ENCODE data around the gene SLC9A4. TPM values are rescaled to one million over a fixed set of nuclear protein-coding genes. Genes with fewer than 3 reads are reported as not detected.

SLC9A4 gene
- total RNA-seq, 2 donors from 2014 or later, result not detected

- H3K9me3 ChIP-seq, result peaks cover 0 to 14% of the 10 kb centered on the region in 2 donors
- H3K27me3 ChIP-seq, result no peaks in the 10 kb centered on the region
- DNase-seq (ENCODE audit: low spot score), result no peak
- no peak for TF ChIP-seq CTCF (IDR thresholded peaks at IDR 0.05)
- no peak overlapping the region for H3K4me3 ChIP-seq
- H3K36me3 ChIP-seq, result no peaks in the 10 kb centered on the region
- H3K4me1 ChIP-seq, result no peaks in the 10 kb centered on the region
- no peak overlapping the region for H3K27ac ChIP-seq
Observed at GRCh38 chr2:102581911-102582310, 108.9 kb downstream of the SLC9A4 start.

GRCh38 chr2:102582845-102583244 is 109.8 kb downstream of the SLC9A4 start:
- H3K4me3 ChIP-seq, result no peak overlapping the region
- peaks cover 0 to 13% of the 10 kb centered on the region in 2 donors for H3K9me3 ChIP-seq
- no peak for DNase-seq (ENCODE audit: low spot score)
- no peaks in the 10 kb centered on the region for H3K27me3 ChIP-seq
- no peak for TF ChIP-seq CTCF (IDR thresholded peaks at IDR 0.05)
- H3K27ac ChIP-seq, result no peak overlapping the region
- no peaks in the 10 kb centered on the region for H3K36me3 ChIP-seq
- no peaks in the 10 kb centered on the region for H3K4me1 ChIP-seq

Small RNA genes lying within 50 kb of the gene (microRNA-seq; reads per million reads assigned to microRNA genes)
- gene MIR4772 (ENCODE audit: borderline number of aligned reads in 2 of 2, borderline replicate concordance in 1 of 2), result 0 to 2.8 reads per million in 2 donors

Other genes with a start within 250 kb of the SLC9A4 start
- 10 to 100 TPM in 1 of 2 donors, 1 to 10 TPM in 1; 4.8 to 65.3 TPM for gene IL1RL1, start 161.7 kb upstream of the SLC9A4 start, total RNA-seq
- 1 to 10 TPM; 1.9 to 5.0 TPM for gene IL18R1, start 117.4 kb upstream of the SLC9A4 start, total RNA-seq
- gene IL18RAP, start 50.1 kb upstream of the SLC9A4 start, total RNA-seq, result 1 to 10 TPM in 1 of 2 donors, under 1 TPM in 1; 0.30 to 1.4 TPM
- gene SLC9A2, start 146.3 kb downstream of the SLC9A4 start, total RNA-seq, result under 1 TPM in 1 of 2 donors, not detected in 1; 0.22 TPM